Liver (tissue), 3 donors: ENCODE measurements around the gene LLPH.

ENCODE experiments used
- JUND ChIP-seq, 2 donors: IDR thresholded peaks; 2 replicates each; pipeline ENCODE4 v1.6.1; 2016; ENCODE audit warnings: antibody characterized with exemption in 2 of 2
- NR2F2 ChIP-seq: IDR thresholded peaks from 2 replicates; pipeline ENCODE4 v1.6.1; 2016; ENCODE audit warnings: antibody characterized with exemption
- RAD21 ChIP-seq, 2 donors: IDR thresholded peaks; 2 replicates each; pipeline ENCODE4 v1.6.1; 2016; ENCODE audit warnings: antibody characterized with exemption in 2 of 2, mild to moderate bottlenecking in 2 of 2
- RXRA ChIP-seq, 2 donors: IDR thresholded peaks; 2 replicates each; pipeline ENCODE4 v1.6.1; 2017 to 2018; ENCODE audit warnings: antibody characterized with exemption in 2 of 2, mild to moderate bottlenecking in 1 of 2
- SP1 ChIP-seq: IDR thresholded peaks from 2 replicates; pipeline ENCODE4 v1.6.1; 2018; ENCODE audit warnings: antibody characterized with exemption, mild to moderate bottlenecking
- YY1 ChIP-seq: IDR thresholded peaks from 2 replicates; pipeline ENCODE4 v1.6.1; 2016; ENCODE audit warnings: antibody characterized with exemption, mild to moderate bottlenecking
- TF ChIP-seq, protein P1 (sequence below): fragments of 150-350 bp; IDR thresholded peaks from 2 replicates; pipeline ENCODE4 v1.5.1; 2017; ENCODE audit warnings: improper control_type of control experiment, low read depth, low read length; ENCODE audit not compliant: missing input control
- TF ChIP-seq, protein P2 (sequence below): IDR thresholded peaks from 2 replicates; pipeline ENCODE4 v1.6.1; 2016; ENCODE audit warnings: antibody characterized with exemption, mild to moderate bottlenecking
- donor health status: healthy.
- donor health status: healthy.

DNA sequence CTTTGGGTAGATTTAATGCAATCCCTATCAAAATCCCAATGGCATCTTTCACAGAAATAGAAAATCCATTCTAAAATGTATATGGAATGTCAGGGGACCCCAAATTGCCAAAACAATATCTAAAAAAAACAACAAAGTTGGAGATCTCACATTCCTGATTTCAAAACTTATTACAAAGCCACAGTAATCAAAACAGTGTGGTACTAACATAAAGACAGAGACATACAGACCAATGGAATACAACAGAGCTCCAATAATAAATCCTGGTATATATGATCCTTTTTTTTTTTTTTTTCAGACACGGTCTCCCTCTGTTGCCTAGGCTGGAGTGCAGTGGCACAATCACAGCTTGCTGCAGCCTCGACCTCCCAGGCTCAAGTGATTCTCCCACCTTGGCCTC lies 34.6 kb upstream of the LLPH start:
- TF ChIP-seq, protein P1, sequence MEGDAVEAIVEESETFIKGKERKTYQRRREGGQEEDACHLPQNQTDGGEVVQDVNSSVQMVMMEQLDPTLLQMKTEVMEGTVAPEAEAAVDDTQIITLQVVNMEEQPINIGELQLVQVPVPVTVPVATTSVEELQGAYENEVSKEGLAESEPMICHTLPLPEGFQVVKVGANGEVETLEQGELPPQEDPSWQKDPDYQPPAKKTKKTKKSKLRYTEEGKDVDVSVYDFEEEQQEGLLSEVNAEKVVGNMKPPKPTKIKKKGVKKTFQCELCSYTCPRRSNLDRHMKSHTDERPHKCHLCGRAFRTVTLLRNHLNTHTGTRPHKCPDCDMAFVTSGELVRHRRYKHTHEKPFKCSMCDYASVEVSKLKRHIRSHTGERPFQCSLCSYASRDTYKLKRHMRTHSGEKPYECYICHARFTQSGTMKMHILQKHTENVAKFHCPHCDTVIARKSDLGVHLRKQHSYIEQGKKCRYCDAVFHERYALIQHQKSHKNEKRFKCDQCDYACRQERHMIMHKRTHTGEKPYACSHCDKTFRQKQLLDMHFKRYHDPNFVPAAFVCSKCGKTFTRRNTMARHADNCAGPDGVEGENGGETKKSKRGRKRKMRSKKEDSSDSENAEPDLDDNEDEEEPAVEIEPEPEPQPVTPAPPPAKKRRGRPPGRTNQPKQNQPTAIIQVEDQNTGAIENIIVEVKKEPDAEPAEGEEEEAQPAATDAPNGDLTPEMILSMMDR = no peak
- TF ChIP-seq, protein P2, sequence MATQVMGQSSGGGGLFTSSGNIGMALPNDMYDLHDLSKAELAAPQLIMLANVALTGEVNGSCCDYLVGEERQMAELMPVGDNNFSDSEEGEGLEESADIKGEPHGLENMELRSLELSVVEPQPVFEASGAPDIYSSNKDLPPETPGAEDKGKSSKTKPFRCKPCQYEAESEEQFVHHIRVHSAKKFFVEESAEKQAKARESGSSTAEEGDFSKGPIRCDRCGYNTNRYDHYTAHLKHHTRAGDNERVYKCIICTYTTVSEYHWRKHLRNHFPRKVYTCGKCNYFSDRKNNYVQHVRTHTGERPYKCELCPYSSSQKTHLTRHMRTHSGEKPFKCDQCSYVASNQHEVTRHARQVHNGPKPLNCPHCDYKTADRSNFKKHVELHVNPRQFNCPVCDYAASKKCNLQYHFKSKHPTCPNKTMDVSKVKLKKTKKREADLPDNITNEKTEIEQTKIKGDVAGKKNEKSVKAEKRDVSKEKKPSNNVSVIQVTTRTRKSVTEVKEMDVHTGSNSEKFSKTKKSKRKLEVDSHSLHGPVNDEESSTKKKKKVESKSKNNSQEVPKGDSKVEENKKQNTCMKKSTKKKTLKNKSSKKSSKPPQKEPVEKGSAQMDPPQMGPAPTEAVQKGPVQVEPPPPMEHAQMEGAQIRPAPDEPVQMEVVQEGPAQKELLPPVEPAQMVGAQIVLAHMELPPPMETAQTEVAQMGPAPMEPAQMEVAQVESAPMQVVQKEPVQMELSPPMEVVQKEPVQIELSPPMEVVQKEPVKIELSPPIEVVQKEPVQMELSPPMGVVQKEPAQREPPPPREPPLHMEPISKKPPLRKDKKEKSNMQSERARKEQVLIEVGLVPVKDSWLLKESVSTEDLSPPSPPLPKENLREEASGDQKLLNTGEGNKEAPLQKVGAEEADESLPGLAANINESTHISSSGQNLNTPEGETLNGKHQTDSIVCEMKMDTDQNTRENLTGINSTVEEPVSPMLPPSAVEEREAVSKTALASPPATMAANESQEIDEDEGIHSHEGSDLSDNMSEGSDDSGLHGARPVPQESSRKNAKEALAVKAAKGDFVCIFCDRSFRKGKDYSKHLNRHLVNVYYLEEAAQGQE = no peak
- no peak for TF ChIP-seq SP1
- no peak for TF ChIP-seq RAD21 (IDR thresholded peaks at IDR 0.05)
- no peak for TF ChIP-seq RXRA (IDR thresholded peaks at IDR 0.05)
- TF ChIP-seq NR2F2 = no peak
- TF ChIP-seq YY1 = no peak
- TF ChIP-seq JUND (IDR thresholded peaks at IDR 0.05) = no peak
